ENCODE measurements around the gene RAB11FIP3.
"Not testable (repeated sequence)": the region's sequence is repeated elsewhere in the genome, so short reads cannot be mapped to it uniquely, and the experiment has no call there.

DNA sequence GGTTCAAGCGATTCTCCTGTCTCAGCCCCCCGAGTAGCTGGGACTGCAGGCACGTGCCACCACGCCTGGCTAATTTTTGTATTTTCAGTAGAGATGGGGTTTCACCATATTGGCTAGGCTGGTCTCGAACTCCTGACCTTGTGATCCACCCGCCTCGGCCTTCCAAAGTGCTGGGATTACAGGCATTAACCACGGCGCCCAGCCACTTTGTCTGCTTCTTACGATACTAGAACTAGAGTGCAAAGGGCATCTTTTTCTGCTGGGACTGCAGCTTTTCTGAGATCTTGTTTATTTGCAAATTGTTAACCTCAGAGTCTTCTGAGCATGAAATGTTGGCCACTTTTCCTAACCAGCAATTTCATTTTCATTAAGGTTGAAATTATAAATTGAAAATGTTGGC lies 52.8 kb downstream of the RAB11FIP3 start:
- TF ChIP-seq, protein P1, sequence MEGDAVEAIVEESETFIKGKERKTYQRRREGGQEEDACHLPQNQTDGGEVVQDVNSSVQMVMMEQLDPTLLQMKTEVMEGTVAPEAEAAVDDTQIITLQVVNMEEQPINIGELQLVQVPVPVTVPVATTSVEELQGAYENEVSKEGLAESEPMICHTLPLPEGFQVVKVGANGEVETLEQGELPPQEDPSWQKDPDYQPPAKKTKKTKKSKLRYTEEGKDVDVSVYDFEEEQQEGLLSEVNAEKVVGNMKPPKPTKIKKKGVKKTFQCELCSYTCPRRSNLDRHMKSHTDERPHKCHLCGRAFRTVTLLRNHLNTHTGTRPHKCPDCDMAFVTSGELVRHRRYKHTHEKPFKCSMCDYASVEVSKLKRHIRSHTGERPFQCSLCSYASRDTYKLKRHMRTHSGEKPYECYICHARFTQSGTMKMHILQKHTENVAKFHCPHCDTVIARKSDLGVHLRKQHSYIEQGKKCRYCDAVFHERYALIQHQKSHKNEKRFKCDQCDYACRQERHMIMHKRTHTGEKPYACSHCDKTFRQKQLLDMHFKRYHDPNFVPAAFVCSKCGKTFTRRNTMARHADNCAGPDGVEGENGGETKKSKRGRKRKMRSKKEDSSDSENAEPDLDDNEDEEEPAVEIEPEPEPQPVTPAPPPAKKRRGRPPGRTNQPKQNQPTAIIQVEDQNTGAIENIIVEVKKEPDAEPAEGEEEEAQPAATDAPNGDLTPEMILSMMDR (conservative IDR thresholded peaks at IDR 0.05; ENCODE audit: low read depth, low read length): not testable (repeated sequence)
- not testable (repeated sequence) for TF ChIP-seq EZH2 (IDR thresholded peaks at IDR 0.05; ENCODE audit: low read length, unreplicated experiment); EZH2phosphoT487 (IDR thresholded peaks at IDR 0.05; ENCODE audit: borderline replicate concordance, low read length)
